Raji (cell line): Measurements from ENCODE around the gene RIPOR2.

Source experiments
- POLR2A ChIP-seq: IDR thresholded peaks from 2 replicates; pipeline ENCODE4 v1.6.1; 2011; ENCODE audit warnings: low read depth, low read length, control low read depth; ENCODE audit not compliant: insufficient read depth

RIPOR2 gene

DNA sequence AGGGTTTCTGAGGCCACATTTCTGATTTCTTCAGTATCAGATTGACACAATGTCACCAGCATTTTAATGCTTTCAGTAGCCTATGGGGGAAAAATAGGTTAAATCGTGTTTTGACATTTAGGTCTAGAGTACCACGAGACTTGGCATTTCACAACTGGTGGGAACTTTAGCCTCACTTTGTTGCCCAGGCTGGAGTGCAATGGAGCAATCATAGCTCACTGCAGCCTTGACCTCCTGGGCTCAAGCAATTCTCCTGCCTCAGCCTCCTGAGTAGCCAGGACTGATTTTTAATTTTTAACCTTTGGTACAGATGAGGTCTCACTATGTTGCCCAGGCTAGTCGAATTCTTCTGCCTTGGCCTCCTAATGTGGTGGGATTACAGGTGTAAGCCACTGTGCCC lies 126.0 kb downstream of the RIPOR2 start:
- TF ChIP-seq POLR2A: no peak

DNA sequence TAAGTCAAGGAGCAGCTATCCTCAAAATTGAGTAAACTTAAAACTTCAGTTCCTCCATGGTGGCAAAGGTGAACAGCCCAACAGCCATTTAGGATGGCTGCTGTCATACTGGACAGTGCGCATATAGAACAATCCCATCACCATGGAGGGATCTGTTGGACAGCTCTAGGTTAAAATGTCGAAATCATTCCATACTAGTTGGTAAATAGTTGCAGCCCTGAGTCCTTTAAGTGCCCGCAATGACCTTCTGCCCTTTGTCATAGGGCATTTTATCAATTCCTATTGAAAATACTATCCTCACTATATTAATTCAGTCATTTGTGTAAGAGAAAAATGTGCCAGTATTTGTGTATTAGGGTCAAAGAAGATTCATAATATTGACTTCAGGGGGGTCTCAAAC lies 128.2 kb downstream of the RIPOR2 start:
- TF ChIP-seq POLR2A: no peak

- no peak for TF ChIP-seq POLR2A
Measured at GRCh38 chr6:24802271-24803059, 133.3 kb downstream of the RIPOR2 start.

- no peak for TF ChIP-seq POLR2A
Measured at GRCh38 chr6:24799541-24799915, 136.2 kb downstream of the RIPOR2 start.

GRCh38 chr6:24798740-24799540 lies 136.8 kb downstream of the RIPOR2 start, which contains the start of gene ARMH2:
ARMH2 (minus strand) TSS chr6:24798917; CDS start chr6:24798857, 60 bp downstream.
- TF ChIP-seq POLR2A: no peak

- no peak for TF ChIP-seq POLR2A
Measured at GRCh38 chr6:24797596-24798216, 138.1 kb downstream of the RIPOR2 start.

GRCh38 chr6:24796616-24797290 lies 139.0 kb downstream of the RIPOR2 start:
- TF ChIP-seq POLR2A: no peak

DNA sequence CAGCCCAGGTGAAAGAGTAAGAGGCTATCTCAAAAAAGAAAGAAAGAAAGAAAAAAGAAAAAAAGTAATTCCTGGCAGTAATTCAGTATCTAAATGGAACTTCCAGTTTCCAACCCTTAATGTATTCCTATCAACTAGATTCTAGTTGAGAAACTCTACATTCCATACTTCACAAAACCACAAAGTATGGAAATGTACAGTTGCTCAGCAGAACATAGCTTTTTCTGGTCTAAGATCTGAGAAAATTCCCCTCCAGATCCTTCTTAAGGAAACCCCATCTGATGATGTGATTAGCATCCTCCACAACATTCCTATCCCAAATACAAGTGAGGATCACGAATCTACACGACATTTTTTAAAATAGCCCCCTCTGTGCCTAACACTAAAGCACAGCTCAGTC lies 140.7 kb downstream of the RIPOR2 start:
- TF ChIP-seq POLR2A: no peak

DNA sequence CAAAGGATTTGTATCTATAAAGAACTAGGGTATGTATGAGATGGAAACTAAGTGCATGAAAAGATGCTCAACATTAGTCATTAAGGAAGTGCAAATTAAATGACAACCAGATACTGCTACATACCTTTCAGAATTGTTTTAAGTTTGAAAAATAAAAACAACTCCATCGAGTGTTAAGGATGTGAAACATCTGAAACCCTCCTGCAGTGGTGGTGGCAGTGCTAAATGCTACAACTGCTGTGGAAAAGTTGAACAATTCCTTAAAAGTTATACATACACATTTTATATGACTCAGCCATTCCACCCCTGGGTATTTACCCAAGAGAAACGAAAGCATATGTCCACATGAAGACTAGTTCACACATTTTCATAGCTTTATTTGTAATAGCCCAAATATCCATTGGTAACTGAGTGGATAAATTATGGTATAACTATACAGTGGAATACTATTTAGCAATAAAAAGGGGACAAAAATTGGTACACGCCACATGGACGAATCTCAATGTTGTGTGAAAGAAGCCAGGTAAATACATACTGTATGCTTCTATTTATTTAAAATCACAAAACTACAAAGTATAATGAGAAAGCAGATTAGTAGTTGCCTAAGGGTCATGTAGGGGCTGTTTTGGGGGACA lies 147.6 kb downstream of the RIPOR2 start:
- TF ChIP-seq POLR2A: no peak

DNA sequence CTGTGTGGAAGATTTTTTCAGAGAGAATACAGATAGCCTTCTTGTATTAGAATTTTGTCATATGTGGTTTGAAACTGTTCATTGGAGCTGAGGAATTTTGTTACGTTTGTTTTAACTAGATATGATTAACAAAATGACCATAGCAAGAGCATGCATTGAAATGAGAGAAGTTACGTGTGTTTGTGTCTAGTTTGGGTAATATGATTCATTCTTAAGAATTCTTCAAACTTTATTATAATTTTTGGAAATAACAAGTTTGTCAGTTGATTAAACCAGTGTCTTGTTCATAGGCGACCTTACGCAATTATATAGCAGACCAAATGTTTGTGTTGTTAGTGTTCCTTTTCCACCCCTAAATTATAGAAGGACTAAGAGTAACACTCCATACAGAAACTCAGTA lies 155.6 kb downstream of the RIPOR2 start:
- TF ChIP-seq POLR2A: no peak

- TF ChIP-seq POLR2A: no peak
Measured at GRCh38 chr6:24779416-24780016, 156.2 kb downstream of the RIPOR2 start.

GRCh38 chr6:24778878-24779277 lies 156.9 kb downstream of the RIPOR2 start:
- TF ChIP-seq POLR2A: no peak

- TF ChIP-seq POLR2A: no peak
Measured at GRCh38 chr6:24778121-24778520, 157.6 kb downstream of the RIPOR2 start.

GRCh38 chr6:24777227-24777626 lies 158.5 kb downstream of the RIPOR2 start:
- TF ChIP-seq POLR2A: no peak
